ENCODE data around the gene AP3M1. TPM values are rescaled to one million over a fixed set of nuclear protein-coding genes. Genes with fewer than 3 reads are reported as not detected.

Gene AP3M1
- total RNA-seq, 1 donor from 2014 or later: 16.3 TPM

DNA sequence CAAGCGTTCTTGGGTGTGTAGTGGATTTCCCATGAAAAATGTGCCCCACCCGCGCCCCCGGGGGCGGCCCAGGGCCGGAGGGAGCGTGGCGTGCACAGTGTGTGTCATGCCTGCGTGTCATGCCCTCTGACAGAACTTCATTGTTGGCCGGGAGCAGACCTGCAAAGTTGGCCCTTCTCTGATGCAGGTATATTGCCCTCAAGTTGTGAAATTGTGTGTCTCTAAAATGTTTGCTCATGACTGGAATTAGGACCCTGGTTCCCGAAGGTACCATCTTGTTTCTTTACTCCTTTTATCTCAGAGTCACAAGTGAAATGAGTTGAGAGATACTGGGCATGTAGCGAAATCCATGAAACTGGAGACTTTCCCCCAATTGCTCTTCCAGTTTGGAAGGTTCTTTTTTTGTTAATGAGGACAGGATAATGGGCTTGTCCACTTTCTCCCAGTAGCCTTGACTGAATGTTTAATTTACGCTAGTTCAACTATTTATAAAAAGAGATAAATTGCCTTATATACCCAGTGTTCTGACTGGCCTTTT, 26.6 kb upstream of the AP3M1 start:
- FAIRE-seq (no peak), DNase-seq (ENCODE audit: low read depth) (peak; percentile 55)
- Histone ChIP-seq H3K27me3 (ENCODE audit: control insufficient read depth, insufficient read depth, low read length) (no peaks in the 10 kb centered on the region), H3K4me3 (ENCODE audit: low read depth, low read length) (peak overlapping the region; percentile 88), H3K36me3 (ENCODE audit: control insufficient read depth, insufficient read depth, low read length) (no peaks in the 10 kb centered on the region)
- TF ChIP-seq, protein P1, sequence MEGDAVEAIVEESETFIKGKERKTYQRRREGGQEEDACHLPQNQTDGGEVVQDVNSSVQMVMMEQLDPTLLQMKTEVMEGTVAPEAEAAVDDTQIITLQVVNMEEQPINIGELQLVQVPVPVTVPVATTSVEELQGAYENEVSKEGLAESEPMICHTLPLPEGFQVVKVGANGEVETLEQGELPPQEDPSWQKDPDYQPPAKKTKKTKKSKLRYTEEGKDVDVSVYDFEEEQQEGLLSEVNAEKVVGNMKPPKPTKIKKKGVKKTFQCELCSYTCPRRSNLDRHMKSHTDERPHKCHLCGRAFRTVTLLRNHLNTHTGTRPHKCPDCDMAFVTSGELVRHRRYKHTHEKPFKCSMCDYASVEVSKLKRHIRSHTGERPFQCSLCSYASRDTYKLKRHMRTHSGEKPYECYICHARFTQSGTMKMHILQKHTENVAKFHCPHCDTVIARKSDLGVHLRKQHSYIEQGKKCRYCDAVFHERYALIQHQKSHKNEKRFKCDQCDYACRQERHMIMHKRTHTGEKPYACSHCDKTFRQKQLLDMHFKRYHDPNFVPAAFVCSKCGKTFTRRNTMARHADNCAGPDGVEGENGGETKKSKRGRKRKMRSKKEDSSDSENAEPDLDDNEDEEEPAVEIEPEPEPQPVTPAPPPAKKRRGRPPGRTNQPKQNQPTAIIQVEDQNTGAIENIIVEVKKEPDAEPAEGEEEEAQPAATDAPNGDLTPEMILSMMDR (IDR thresholded peaks at IDR 0.05; ENCODE audit: insufficient read depth, low read length, severe bottlenecking): no peak

DNA sequence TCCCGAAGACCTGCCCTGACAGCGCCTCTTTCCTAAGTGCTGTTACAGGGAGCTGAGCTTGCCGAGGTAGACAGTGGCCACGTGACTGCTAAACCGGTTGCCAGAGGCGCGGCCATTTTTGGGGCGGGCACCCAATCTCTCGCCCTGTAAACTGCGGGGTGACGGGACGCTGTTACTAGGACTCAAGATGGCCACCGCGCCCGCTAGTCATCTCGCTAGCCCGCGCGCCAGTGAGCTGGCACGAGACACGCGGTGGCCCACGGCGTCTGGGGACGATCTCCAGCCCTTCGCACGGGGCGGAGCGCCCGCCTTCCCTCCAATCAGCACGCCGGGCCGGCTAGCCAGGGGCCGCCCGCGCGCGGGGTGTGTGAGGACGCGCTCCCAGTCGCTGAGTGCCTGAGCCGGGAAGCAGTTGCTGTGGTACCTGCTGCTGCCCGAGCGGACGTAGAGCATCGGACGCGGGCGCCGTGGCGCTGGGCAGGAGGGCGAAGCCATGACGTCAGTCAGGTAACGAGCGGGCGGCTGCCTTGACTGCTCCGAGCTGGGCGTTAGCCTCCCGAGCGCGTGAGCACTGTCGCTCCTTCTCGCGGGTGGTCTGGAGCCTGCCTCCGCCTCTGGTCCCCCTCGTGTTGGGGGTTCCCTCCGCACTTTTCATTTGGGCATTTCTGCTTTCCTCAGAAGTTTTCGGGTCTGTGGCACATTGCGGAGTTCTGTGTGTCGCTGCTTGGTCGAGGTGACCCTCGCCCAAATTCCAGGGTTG, 25.9 kb upstream of the AP3M1 start:
- DNase-seq (ENCODE audit: low read depth): peak; percentile 91
- TF ChIP-seq, protein P1 (IDR thresholded peaks at IDR 0.05; ENCODE audit: insufficient read depth, low read length, severe bottlenecking): no peak
- no peak for FAIRE-seq
- peak overlapping the region; percentile 88 for H3K4me3 ChIP-seq (ENCODE audit: low read depth, low read length)
- H3K27me3 ChIP-seq (ENCODE audit: control insufficient read depth, insufficient read depth, low read length): no peaks in the 10 kb centered on the region
- H3K36me3 ChIP-seq (ENCODE audit: control insufficient read depth, insufficient read depth, low read length): no peaks in the 10 kb centered on the region

DNA sequence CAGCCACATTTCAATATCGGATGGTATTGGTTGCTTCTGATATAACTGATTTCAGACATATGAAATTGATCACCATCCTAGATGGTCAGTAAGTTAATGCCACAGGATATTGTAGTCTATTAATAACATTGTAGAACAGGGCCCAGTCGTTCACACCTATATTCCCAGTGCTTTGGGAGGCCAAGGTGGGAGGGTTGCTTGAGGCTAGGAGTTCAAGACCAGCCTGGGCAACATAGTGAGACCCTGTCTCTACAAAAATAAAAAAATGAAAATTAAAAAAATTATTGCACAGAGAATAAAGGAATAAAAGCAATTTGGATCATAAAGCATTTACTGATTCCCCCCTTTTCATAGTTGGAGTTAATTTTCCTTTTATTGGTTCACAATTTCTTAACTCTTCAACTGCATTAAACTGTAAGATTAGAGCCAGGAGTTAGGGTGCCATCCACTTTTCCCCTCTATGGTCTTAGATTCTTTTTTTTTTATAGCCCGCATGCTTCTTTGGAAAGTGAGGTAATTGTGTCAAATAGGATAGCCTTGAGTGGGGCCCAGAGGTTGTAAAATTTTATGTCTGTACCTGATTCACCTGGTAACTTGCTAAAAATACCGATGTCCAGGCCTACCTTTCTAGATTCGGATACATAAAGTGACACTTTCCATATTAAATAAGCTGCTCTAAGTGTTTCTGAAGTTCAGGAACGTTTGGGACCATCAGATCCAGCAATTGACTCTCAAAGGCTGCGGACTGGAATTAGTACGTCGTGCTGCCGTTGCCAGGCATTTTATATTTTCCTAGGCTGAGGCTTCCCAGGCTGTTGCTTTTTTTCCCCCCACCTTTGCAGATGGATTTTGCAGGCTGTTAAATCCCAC, 25.1 kb upstream of the AP3M1 start:
- no peak for DNase-seq (ENCODE audit: low read depth)
- FAIRE-seq: no peak
- H3K27me3 ChIP-seq (ENCODE audit: control insufficient read depth, insufficient read depth, low read length): no peaks in the 10 kb centered on the region

DNA sequence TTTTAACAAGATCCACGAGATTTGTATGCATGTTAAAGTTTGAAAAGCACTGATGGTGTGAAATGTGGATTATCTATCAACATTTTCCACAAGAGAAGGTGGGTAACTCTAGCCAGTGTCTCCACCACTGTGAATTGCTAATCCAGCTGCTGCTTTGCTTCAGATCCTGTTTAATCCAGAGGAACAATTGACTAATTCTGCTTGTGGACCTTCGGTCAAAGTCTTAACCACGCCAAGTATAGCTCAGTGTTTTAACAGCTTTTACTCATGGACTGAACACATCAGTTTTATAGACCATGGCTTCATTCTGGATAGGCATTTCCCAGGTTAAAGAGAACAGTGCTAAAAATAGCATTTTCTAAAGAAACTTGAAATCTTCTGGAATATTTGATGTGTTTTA, 23.9 kb upstream of the AP3M1 start:
- H3K36me3 ChIP-seq (ENCODE audit: control insufficient read depth, insufficient read depth, low read length): no peaks in the 10 kb centered on the region
- no peak overlapping the region for H3K4me3 ChIP-seq (ENCODE audit: low read depth, low read length)
- H3K27me3 ChIP-seq (ENCODE audit: control insufficient read depth, insufficient read depth, low read length): no peaks in the 10 kb centered on the region
- TF ChIP-seq, protein P1 (IDR thresholded peaks at IDR 0.05; ENCODE audit: insufficient read depth, low read length, severe bottlenecking): no peak
- FAIRE-seq (no peak), DNase-seq (ENCODE audit: low read depth) (no peak)

More for the DNA sequence above, 25.1 kb upstream of the AP3M1 start:
- TF ChIP-seq, protein P1 (IDR thresholded peaks at IDR 0.05; ENCODE audit: insufficient read depth, low read length, severe bottlenecking): no peak
- peak overlapping the region; percentile 88 for H3K4me3 ChIP-seq (ENCODE audit: low read depth, low read length)
- H3K36me3 ChIP-seq (ENCODE audit: control insufficient read depth, insufficient read depth, low read length): no peaks in the 10 kb centered on the region

DNA sequence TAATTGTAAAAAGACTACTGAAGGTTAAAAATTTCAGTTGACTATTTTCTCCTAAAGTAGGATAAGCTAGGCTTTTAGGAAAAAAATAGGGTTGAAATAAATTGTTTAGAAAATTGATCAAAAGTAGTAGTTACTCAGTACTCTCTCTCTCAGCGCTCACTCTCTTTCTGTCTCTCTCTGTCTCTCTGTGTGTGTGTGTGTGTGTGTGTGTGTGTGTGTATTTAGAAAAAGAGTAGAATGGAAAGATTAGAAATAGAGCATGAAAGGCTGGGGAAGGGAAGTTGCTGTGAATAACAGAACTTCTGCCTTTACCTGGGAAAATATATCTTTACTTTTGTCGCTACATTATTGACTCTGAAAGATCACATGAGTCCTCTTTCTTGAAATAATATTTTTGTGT, 21.0 kb upstream of the AP3M1 start:
- no peaks in the 10 kb centered on the region for H3K27me3 ChIP-seq (ENCODE audit: control insufficient read depth, insufficient read depth, low read length)
- no peak overlapping the region for H3K4me3 ChIP-seq (ENCODE audit: low read depth, low read length)
- H3K36me3 ChIP-seq (ENCODE audit: control insufficient read depth, insufficient read depth, low read length): no peaks in the 10 kb centered on the region
- FAIRE-seq (no peak), DNase-seq (ENCODE audit: low read depth) (no peak)
- TF ChIP-seq, protein P1 (IDR thresholded peaks at IDR 0.05; ENCODE audit: insufficient read depth, low read length, severe bottlenecking): no peak
